Measurements from ENCODE around the gene C16orf89. TPM values are rescaled to one million over a fixed set of nuclear protein-coding genes. Genes with fewer than 3 reads are reported as not detected.
"Not testable (repeated sequence)": the region's sequence is repeated elsewhere in the genome, so short reads cannot be mapped to it uniquely, and the experiment has no call there.

C16orf89 gene
- total RNA-seq, 1 experiment from 2014 or later = not detected

GRCh38 chr16:5078626-5079025 is 12.9 kb upstream of the C16orf89 start:
- TF ChIP-seq CTCF (IDR thresholded peaks at IDR 0.05; ENCODE audit: insufficient read depth in 1 of 2, low read depth in 1 of 2, low read length in 1 of 2, severe bottlenecking in 1 of 2, unreplicated experiment in 1 of 2) = no peak
- Mint-ChIP-seq H3K27ac (ENCODE audit: unreplicated experiment) (no peak overlapping the region), H3K9me3 (ENCODE audit: unreplicated experiment) (no peaks in the 10 kb centered on the region), H3K4me3 (ENCODE audit: unreplicated experiment) (no peak overlapping the region), H3K4me1 (ENCODE audit: low read depth, unreplicated experiment) (no peaks in the 10 kb centered on the region), H3K27me3 (ENCODE audit: insufficient read depth, unreplicated experiment) (no peaks in the 10 kb centered on the region), H3K36me3 (ENCODE audit: insufficient read depth, unreplicated experiment) (peaks cover 34% of the 10 kb centered on the region)
- POLR2A ChIA-PET = no interaction called here
- Histone ChIP-seq H3K36me3 (ENCODE audit: control insufficient read depth, insufficient read depth, low read length) (peaks cover 3% of the 10 kb centered on the region; the same call in 1 of the 2 replicates), H3K4me3 (ENCODE audit: low read depth, low read length) (no peak overlapping the region), H3K9me3 (no peaks in the 10 kb centered on the region), H3K27me3 (replicated peaks; ENCODE audit: control insufficient read depth, insufficient read depth, low read length) (no peaks in the 10 kb centered on the region), H3K4me1 (no peaks in the 10 kb centered on the region)
- BruUV-seq (replicated peaks) = no TSS peak
- no peak for DNase-seq
- CTCF ChIA-PET = no interaction called here
- intact Hi-C loops (cut with micrococcal nuclease; ENCODE audit: unreplicated experiment) = no loop called here

GRCh38 chr16:5077304-5077703 is 11.5 kb upstream of the C16orf89 start:
- H3K36me3 Mint-ChIP-seq (ENCODE audit: insufficient read depth, unreplicated experiment) = peaks cover 34% of the 10 kb centered on the region
- no peaks in the 10 kb centered on the region for H3K4me1 Mint-ChIP-seq (ENCODE audit: low read depth, unreplicated experiment)
- H3K36me3 ChIP-seq (ENCODE audit: control insufficient read depth, insufficient read depth, low read length) = peaks cover 3% of the 10 kb centered on the region; the same call in 1 of the 2 replicates

GRCh38 chr16:5075637-5076036 is 9.9 kb upstream of the C16orf89 start:
- no peak for TF ChIP-seq CTCF (IDR thresholded peaks at IDR 0.05; ENCODE audit: insufficient read depth in 1 of 2, low read depth in 1 of 2, low read length in 1 of 2, severe bottlenecking in 1 of 2, unreplicated experiment in 1 of 2)
- H3K36me3 ChIP-seq (ENCODE audit: control insufficient read depth, insufficient read depth, low read length) = peaks cover 3% of the 10 kb centered on the region; the same call in 1 of the 2 replicates
- peaks cover 3% of the 10 kb centered on the region; the same call in 1 of the 2 replicates for H3K9me3 ChIP-seq
- no peak overlapping the region for H3K4me3 ChIP-seq (ENCODE audit: low read depth, low read length)
- Mint-ChIP-seq H3K4me1 (ENCODE audit: low read depth, unreplicated experiment) (no peaks in the 10 kb centered on the region), H3K27me3 (ENCODE audit: insufficient read depth, unreplicated experiment) (no peaks in the 10 kb centered on the region), H3K9me3 (ENCODE audit: unreplicated experiment) (no peaks in the 10 kb centered on the region), H3K36me3 (ENCODE audit: insufficient read depth, unreplicated experiment) (peaks cover 42% of the 10 kb centered on the region), H3K4me3 (ENCODE audit: unreplicated experiment) (no peak overlapping the region), H3K27ac (ENCODE audit: unreplicated experiment) (no peak overlapping the region)
- no peak for DNase-seq
- H3K27me3 ChIP-seq (replicated peaks; ENCODE audit: control insufficient read depth, insufficient read depth, low read length) = no peaks in the 10 kb centered on the region
- intact Hi-C loops (cut with micrococcal nuclease; ENCODE audit: unreplicated experiment) = no loop called here
- H3K4me1 ChIP-seq = peaks cover 7% of the 10 kb centered on the region; the same call in 1 of the 2 replicates
- ChIA-PET POLR2A (no interaction called here), CTCF (interaction anchor here (1.1 kb wide), 1 partner anchor 9 kb away, joined by 3 read pairs; no protein-coding TSS in a partner anchor)
- BruUV-seq (replicated peaks) = no TSS peak

More at GRCh38 chr16:5077304-5077703, 11.5 kb upstream of the C16orf89 start:
- ChIA-PET POLR2A (no interaction called here), CTCF (no interaction called here)
- intact Hi-C loops (cut with micrococcal nuclease; ENCODE audit: unreplicated experiment) = no loop called here
- no peaks in the 10 kb centered on the region for H3K27me3 Mint-ChIP-seq (ENCODE audit: insufficient read depth, unreplicated experiment)
- Histone ChIP-seq H3K4me1 (no peaks in the 10 kb centered on the region), H3K27me3 (replicated peaks; ENCODE audit: control insufficient read depth, insufficient read depth, low read length) (no peaks in the 10 kb centered on the region), H3K9me3 (no peaks in the 10 kb centered on the region), H3K4me3 (ENCODE audit: low read depth, low read length) (no peak overlapping the region)
- no peak overlapping the region for H3K4me3 Mint-ChIP-seq (ENCODE audit: unreplicated experiment)
- no peak overlapping the region for H3K27ac Mint-ChIP-seq (ENCODE audit: unreplicated experiment)
- BruUV-seq (replicated peaks) = no TSS peak
- H3K9me3 Mint-ChIP-seq (ENCODE audit: unreplicated experiment) = no peaks in the 10 kb centered on the region
- no peak for DNase-seq
- no peak for TF ChIP-seq CTCF (IDR thresholded peaks at IDR 0.05; ENCODE audit: insufficient read depth in 1 of 2, low read depth in 1 of 2, low read length in 1 of 2, severe bottlenecking in 1 of 2, unreplicated experiment in 1 of 2)

- BruUV-seq (replicated peaks) = not testable (repeated sequence)
These were observed 8.0 kb upstream of the C16orf89 start for GRCh38 chr16:5073771-5074170.

More at GRCh38 chr16:5073771-5074170, 8.0 kb upstream of the C16orf89 start:
- H3K4me3 Mint-ChIP-seq (ENCODE audit: unreplicated experiment); POLR2A ChIA-PET; H3K9me3 ChIP-seq; CTCF ChIA-PET; H3K36me3 ChIP-seq (ENCODE audit: control insufficient read depth, insufficient read depth, low read length); H3K4me1 Mint-ChIP-seq (ENCODE audit: low read depth, unreplicated experiment); H3K27ac Mint-ChIP-seq (ENCODE audit: unreplicated experiment); H3K4me1 ChIP-seq; H3K9me3 Mint-ChIP-seq (ENCODE audit: unreplicated experiment); H3K4me3 ChIP-seq (ENCODE audit: low read depth, low read length); H3K27me3 Mint-ChIP-seq (ENCODE audit: insufficient read depth, unreplicated experiment); DNase-seq; H3K27me3 ChIP-seq (replicated peaks; ENCODE audit: control insufficient read depth, insufficient read depth, low read length): not testable (repeated sequence)
- intact Hi-C loops (cut with micrococcal nuclease; ENCODE audit: unreplicated experiment) = loop anchor here (5.0 kb wide), 1 partner anchor 36 kb away; no protein-coding TSS in a partner anchor
- peaks cover 30% of the 10 kb centered on the region for H3K36me3 Mint-ChIP-seq (ENCODE audit: insufficient read depth, unreplicated experiment)
